HUDEP-2 (cell line): ENCODE data around the gene DNAH2.
A peak's percentile ranks its signal among the peaks of the same experiment; 100 is the strongest.

Experiments used
- DNase-seq, 76 experiments: peaks; one replicate each; lab custom pipeline; 2025; ENCODE audit not compliant: unreplicated experiment in 76 of 76; lab: John Stamatoyannopoulos, UW

The DNAH2 gene, protein sequence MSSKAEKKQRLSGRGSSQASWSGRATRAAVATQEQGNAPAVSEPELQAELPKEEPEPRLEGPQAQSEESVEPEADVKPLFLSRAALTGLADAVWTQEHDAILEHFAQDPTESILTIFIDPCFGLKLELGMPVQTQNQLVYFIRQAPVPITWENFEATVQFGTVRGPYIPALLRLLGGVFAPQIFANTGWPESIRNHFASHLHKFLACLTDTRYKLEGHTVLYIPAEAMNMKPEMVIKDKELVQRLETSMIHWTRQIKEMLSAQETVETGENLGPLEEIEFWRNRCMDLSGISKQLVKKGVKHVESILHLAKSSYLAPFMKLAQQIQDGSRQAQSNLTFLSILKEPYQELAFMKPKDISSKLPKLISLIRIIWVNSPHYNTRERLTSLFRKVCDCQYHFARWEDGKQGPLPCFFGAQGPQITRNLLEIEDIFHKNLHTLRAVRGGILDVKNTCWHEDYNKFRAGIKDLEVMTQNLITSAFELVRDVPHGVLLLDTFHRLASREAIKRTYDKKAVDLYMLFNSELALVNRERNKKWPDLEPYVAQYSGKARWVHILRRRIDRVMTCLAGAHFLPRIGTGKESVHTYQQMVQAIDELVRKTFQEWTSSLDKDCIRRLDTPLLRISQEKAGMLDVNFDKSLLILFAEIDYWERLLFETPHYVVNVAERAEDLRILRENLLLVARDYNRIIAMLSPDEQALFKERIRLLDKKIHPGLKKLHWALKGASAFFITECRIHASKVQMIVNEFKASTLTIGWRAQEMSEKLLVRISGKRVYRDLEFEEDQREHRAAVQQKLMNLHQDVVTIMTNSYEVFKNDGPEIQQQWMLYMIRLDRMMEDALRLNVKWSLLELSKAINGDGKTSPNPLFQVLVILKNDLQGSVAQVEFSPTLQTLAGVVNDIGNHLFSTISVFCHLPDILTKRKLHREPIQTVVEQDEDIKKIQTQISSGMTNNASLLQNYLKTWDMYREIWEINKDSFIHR (N-terminal part only)

DNA sequence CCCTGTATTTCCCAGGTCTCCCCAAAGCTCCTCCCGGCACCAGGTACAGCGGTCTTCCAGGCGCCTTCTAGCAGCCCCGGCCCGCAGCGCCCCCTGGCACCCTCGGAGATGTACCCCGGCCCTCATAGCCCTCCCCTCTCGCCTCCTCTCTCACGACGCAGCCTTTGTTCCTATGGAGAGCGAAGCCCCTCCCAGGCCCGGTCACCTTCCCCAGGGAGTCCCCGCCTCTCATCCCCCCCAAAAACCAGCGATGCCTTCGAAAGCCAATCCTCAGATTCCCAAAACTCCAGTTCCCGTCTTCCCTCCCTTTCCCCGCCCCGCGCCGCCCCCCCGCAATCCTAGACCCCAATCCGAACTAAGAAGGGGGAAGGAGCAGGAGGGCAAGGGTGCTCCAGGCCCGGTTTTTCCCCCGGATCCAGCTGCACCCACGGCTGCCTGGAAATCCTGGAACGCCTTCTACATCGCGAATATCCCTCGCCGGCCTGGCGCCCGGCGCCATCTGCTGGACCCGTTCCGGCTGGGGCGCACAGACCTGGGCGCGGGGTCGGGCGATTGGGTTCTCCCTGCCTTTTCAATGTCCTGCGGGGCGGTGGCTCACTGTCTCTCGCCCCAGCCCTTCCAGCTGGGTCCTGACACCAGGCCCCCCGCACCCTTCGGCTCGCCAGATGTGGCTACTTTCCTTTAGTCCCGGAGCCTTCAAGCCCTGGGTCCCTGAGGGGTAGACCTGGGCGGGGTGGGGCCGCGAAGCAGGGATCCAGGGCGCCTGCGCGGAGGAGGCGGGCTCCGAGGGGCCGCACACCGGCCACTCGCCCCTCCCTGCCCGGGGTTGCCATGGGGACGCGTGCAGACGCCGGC lies at the start of gene DNAH2:
TSS of gene DNAH2 (plus strand) at position 844 of the 855 bp plus-strand sequence. CDS start 1,991 bp downstream, outside the sequence.
- peak in 23 of 76 experiments; percentile 5 to 38 (median 22) for DNase-seq

DNA sequence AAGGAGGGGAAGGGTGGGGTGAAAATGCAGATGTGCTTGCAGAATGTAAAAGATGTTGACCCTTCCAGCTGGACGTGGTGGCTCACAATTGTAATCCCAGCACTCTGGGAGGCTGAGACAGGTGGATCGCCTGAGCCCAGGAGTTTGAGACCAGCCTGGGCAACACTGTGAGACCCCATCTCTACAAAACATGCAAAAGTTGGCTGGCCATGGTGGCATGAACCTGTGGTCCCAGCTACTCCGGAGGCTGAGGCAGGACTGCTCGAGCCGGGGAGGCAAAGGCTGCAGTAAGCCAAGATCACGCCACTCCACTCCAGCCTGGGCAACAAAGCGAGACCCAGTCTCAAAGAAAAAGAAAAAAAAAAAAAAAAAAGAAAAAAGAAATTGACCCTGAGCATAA lies 49.1 kb upstream of the DNAH2 start:
- DNase-seq, result no peak

DNA sequence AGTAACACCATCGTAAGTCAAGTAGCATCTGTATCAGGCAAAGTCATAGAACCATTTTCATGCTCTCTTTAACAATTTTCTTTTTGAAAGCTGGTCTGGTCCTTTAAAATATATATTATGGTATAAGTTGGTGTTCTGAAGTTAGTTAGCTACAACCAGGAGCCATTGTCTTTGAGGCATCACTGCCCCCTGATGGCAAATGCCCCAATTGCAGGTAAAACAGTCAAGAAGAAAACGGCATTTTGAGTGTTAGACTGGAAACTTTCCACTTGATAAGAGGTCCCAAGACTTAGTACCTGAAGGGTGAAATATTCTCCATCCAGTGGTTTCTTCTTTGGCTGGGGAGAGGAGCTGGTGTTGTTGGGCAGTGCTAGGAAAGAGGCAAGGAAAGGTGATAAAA lies 44.3 kb upstream of the DNAH2 start:
- DNase-seq, result peak in 48 of 76 experiments; percentile 5 to 57 (median 31)

DNA sequence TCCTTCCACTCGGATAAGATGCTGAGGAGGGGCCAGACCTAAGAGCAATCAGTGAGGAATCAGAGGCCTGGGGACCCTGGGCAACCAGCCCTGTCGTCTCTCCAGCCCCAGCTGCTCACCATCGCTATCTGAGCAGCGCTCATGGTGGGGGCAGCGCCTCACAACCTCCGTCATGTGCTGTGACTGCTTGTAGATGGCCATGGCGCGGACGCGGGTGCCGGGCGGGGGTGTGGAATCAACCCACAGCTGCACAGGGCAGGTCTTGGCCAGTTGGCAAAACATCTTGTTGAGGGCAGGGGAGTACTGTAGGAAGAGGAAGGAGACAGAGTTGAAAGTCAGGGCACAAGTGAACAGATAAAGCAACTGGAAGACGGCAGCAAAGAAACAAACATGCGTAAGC lies 42.6 kb upstream of the DNAH2 start:
- DNase-seq, result no peak

DNA sequence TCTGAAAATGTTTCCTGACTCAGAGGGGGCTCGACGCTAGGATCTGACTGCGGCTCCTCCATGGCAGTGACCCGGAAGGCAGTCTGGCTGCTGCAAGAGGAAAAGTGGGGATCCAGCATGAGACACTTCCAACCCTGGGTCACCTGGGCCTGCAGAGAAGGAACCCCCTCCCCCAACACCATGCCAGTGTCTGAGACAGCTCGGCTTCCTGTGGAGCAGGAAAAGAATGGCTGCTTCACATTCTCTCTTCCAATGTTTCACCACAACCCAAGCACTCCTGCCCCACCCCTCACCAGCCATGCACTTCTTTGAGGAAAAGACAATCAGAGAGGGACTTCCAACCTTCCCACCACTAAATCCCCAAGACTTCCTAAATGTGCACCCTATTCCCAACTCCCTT lies 41.0 kb upstream of the DNAH2 start:
- DNase-seq, result no peak

DNA sequence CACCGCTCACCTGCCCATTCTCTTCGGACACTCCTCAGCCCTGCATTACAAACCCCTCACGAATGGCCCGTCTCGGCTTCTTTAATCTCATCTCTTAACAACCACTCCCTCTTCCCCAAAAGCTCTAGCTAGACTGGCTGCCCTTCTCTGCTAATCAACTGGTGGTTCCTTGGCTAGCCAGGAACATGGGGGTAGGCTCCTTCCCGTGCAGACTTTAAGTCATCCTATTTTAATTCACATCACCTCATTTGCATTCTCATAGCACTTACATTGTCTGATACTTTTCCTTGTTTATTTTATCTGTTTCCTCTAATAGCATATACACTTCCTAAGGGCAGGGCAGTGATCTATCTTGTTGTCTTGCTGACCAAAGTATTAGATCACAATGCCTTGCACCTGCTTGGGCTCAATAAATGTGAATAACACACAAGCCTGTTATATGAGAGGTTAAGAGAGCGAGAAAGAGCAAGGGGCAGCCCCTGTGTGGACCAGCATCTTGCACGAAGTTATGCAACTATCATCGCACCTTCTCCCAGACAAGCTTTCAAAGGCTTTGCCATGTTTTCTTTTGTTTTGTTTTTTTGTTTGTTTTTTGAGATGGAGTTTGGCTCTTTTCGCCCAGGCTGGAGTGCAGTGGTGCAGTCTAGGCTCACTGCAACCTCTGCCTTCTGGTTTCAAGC lies 40.0 kb upstream of the DNAH2 start:
- DNase-seq, result no peak

DNA sequence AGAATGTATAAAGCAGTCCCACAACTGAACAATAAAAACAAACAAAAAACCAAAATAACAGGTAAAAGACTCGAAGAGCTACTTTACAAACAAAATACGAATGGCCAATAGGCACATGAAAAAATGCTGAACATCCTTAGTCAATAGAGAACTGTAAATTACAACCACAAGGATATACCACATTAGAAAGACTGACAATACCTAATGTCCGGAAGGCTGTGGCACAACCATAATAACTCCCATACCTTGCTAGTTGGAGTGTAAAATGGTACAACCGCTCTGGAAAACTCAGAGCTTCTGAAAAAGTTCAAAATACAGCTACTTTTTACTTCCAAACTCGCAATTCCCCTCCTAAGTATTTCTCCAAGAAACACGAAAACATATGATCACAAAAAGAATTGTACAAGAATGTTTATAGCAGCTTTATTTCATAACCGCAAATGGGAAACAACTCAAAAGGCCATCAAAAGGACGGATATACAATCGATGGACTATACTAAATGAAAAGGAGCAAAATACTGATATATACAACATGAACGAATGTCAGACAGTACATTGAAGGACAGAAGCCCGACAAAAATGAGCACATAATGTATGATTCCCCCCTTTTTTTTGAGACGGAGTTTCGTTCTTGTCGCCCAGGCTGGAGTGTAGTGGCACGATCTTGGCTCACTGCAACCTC lies 32.6 kb upstream of the DNAH2 start:
- DNase-seq, result no peak

DNA sequence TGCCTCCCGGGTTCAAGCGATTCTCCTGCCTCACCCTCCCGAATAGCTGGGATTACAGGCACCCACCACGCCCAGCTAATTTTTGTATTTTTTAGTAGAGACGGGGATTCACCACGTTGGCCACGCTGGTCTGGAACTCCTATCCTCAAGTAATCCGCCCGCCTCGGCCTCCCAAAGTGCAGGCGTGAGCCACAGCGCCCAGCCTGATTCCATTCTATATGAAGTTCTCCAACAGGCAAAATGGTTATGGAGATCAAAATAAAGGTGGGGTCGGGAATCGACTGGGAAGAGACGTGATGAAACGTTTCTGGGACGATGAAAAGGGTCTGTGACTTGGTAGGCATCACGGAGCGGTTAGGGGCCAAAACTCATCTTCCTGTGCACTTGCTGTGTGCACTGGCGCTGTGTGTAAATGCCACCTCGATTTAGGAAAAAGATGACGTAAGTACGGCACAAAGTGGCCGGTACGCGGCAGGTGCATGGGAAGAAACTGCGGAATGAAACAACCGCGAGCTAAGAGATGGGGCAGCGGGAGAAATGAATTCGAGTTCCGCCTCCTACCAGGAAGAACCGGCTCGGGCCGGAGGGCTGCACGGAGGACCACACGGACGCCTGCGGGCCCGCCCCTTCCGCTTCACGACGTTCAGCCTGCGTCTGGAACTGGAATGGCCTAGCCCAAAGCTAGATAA lies 31.9 kb upstream of the DNAH2 start:
- DNase-seq, result peak in 67 of 76 experiments; percentile 29 to 92 (median 77)

DNA sequence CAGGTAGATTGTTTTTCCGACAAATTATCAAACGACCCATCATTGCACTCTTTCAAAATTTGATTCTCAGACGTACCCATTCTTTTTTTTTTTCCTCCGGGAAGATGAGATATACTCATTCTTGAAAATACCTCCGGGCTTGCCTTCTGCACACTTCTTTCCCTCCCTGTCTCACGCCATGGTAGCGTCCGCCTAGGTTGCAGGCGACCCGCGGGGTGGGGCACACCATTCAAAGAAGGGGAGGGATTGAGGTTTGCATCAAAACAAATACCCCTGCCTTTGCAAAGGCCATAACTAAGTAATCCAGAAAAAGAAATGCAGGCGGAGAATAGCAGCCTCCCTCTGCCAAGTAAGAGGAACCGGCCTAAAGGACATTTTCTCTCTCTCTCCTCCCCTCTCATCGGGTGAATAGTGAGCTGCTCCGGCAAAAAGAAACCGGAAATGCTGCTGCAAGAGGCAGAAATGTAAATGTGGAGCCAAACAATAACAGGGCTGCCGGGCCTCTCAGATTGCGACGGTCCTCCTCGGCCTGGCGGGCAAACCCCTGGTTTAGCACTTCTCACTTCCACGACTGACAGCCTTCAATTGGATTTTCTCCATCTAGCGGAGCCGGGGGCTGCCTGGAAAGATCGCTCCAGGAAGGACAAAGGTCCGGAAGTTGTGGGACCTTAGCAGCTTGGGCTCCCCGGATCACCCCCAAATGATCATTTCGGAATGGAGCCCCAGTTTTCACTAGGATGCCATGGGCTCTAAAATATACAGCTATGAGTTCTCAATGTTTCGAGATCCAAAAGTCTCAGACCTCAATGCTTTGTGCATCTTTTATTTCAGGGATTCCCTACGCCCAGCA lies 31.1 kb upstream of the DNAH2 start:
- peak in 67 of 76 experiments; percentile 40 to 92 (median 76) for DNase-seq

DNA sequence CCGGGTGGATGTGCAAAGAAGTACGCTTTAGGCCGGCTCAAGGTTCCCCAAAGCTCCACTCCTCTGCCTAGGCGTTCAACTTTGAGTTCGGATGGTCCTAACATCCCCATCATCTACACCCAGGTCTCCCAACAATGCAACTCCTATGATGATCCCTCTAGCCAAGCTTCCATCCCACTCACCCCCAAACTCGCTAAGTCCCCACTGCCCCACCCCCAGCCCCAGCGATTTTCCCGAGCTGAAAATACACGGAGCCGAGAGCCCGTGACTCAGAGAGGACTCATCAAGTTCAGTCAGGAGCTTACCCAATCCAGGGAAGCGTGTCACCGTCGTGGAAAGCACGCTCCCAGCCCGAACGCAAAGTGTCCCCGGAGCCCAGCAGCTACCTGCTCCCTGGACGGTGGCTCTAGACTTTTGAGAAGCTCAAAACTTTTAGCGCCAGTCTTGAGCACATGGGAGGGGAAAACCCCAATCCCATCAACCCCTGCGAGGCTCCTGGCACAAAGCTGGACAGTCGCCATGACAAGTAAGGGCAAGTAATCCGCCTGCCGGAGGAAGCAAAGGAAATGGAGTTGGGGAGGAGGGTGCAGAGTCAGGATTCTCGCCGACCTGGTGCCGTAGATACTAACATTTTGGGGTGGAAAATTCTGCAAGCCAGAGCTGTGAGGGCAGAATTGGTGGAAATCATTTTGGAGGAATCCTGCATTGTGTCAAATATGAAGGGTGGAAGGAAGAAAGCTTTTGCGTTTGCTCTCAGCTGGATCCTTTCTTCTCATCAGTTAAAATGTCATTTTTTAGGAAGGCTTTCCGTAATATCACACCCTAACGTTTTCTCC lies 30.3 kb upstream of the DNAH2 start, which contains the start of gene TP53:
TSS of gene TP53 (minus strand) at position 419 of the 836 bp plus-strand sequence. CDS start 10,896 bp downstream, outside the sequence.
- DNase-seq, result peak in 71 of 76 experiments; percentile 29 to 93 (median 84)

DNA sequence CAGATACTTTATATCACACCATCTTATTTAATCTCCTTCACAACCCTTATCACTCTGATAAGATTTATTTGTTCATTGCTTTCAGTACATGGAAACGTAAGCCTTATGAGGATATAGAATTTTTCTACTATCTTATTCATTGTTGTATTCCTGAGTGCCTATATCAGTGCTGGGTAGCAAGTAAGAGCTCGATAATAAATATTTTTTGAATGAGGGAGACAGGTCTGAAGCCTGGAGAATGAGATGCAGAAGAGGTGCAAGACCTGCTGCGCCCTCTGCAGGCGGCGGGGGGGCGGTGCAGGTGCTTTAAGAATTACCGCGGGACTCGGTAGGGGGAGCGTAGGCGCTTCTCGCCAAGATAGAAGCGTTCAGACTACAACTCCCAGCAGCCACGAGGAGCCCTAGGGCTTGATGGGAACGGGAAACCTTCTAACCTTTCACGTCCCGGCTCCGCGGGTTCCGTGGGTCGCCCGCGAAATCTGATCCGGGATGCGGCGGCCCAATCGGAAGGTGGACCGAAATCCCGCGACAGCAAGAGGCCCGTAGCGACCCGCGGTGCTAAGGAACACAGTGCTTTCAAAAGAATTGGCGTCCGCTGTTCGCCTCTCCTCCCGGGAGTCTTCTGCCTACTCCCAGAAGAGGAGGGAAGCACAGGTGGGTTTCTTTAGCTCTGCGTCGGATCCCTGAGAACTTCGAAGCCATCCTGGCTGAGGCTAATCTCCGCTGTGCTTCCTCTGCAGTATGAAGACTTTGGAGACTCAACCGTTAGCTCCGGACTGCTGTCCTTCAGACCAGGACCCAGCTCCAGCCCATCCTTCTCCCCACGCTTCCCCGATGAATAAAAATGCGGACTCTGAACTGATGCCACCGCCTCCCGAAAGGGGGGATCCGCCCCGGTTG lies 29.4 kb upstream of the DNAH2 start, which contains the start of gene WRAP53:
TSS of gene WRAP53 (plus strand) at position 570 of the 900 bp plus-strand sequence. CDS start at position 742, 172 bp downstream.
- peak in 72 of 76 experiments; percentile 52 to 97 (median 93) for DNase-seq

DNA sequence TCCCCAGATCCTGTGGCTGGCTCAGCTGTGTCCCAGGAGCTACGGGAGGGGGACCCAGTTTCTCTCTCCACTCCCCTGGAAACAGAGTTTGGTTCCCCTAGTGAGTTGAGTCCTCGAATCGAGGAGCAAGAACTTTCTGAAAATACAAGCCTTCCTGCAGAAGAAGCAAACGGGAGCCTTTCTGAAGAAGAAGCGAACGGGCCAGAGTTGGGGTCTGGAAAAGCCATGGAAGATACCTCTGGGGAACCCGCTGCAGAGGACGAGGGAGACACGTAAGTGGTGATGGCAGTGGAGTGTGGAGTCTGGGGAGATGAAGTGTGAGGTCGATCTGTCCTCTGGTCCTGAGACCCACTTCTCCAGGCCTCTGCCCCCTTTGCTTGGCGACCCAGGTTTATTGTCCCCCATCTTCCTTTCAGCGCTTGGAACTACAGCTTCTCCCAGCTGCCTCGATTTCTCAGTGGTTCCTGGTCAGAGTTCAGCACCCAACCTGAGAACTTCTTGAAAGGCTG lies 28.7 kb upstream of the DNAH2 start:
- no peak for DNase-seq

DNA sequence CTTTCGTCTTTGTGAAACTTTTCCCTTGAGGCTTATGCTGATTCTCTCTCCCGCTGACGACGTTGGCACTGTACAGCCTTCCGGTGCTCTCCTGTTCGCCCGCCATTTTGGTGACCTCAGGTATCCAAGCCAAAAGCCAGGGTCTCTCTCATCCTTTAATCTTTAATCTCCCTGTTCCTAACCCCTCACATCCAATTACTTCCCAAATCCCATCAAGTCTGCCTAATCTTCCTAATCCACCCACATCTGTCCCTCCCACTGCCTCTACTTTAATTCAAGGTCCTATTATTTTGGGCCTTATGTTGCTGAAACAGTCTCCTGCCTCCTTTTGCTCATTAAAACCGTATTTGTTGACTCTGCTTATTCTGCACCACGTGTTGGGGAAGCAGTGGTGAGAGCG lies 22.0 kb upstream of the DNAH2 start:
- no peak for DNase-seq

DNA sequence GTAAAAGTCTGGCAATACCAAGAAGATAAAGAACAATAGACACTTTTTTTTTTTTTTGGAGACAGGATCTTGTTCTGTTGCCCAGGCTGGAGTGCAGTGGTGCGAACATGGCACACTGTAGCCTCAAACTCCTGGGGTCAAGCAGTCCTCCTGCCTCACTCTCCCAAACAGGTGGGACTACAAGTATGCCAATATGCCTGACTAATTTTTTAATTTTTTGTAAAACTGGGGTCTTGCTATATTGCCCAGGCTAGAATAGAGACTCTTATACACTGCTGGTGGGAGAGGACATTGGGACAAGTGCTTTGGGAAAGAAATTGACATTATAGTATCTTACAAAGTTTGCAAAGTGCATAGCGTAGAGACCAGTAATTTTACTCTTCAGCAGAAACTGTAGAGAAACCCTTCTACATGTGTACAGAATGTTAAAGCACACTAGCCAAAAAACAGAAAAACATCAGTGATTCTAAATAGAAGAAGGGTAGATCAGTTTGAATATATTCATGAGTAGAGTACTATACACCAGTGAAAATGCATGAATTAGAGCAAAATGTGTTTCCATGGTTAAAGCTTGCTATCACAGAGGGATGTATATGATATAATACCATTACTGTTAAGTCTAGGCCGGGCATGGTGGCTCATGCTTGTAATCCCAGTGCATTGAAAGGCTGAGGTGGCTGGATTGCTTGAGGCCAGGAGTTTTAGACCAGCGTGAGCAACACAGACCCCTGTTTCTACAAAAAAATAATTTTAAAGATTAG lies 19.5 kb upstream of the DNAH2 start:
- no peak for DNase-seq

DNA sequence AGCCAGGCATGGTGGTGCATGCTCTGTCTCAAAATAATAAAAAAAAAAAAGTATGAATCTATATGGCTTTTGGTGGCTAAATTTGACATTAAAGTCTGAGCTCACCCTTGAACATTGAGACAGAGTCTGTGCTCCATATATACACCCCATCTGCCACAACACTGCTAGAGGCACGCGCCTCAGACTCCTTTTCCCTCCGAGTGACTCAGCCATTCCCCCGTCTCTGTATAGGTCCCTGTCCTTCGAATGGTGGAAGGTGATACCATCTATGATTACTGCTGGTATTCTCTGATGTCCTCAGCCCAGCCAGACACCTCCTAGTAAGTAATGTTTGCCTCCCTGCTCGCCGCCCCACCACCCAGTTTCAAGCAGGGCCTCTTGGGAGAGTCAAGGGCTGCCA lies 17.0 kb upstream of the DNAH2 start:
- peak in 53 of 76 experiments; percentile 4 to 71 (median 35) for DNase-seq
